Activated naive CD8-positive, alpha-beta T cell (primary cell): ENCODE results near the gene TOGARAM2.

Experiments
- H3K27ac Mint-ChIP-seq: one replicate; pipeline ENCODE4 v1.8.0; 2021; ENCODE audit warnings: mixed read lengths
- H3K27me3 Mint-ChIP-seq: one replicate; pipeline ENCODE4 v1.8.0; 2021; ENCODE audit warnings: mixed read lengths
- H3K36me3 Mint-ChIP-seq: one replicate; pipeline ENCODE4 v1.8.0; 2021; ENCODE audit warnings: mixed read lengths
- H3K4me1 Mint-ChIP-seq: one replicate; pipeline ENCODE4 v1.8.0; 2021; ENCODE audit warnings: low read depth, mixed read lengths
- H3K4me3 Mint-ChIP-seq: one replicate; pipeline ENCODE4 v1.8.0; 2021; ENCODE audit warnings: mild to moderate bottlenecking, mixed read lengths
- H3K9me3 Mint-ChIP-seq: one replicate; pipeline ENCODE4 v1.8.0; 2021; ENCODE audit warnings: low read depth, mixed read lengths

TOGARAM2 gene

GRCh38 chr2:28982381-28982950 is 1.4 kb downstream of the TOGARAM2 start:
- Mint-ChIP-seq H3K4me1 (no peaks in the 10 kb centered on the region), H3K27ac (no peak overlapping the region), H3K27me3 (no peaks in the 10 kb centered on the region), H3K4me3 (no peak overlapping the region), H3K9me3 (no peaks in the 10 kb centered on the region), H3K36me3 (no peaks in the 10 kb centered on the region)

GRCh38 chr2:28986429-28986828 is 5.3 kb downstream of the TOGARAM2 start:
- Mint-ChIP-seq H3K27ac (no peak overlapping the region), H3K36me3 (no peaks in the 10 kb centered on the region)

GRCh38 chr2:28989973-28990372 is 8.9 kb downstream of the TOGARAM2 start:
- no peaks in the 10 kb centered on the region for H3K4me1 Mint-ChIP-seq
- no peak overlapping the region for H3K27ac Mint-ChIP-seq
- no peaks in the 10 kb centered on the region for H3K36me3 Mint-ChIP-seq
- H3K27me3 Mint-ChIP-seq = no peaks in the 10 kb centered on the region
- no peak overlapping the region for H3K4me3 Mint-ChIP-seq
- no peaks in the 10 kb centered on the region for H3K9me3 Mint-ChIP-seq

More at GRCh38 chr2:28986429-28986828, 5.3 kb downstream of the TOGARAM2 start:
- H3K4me3 Mint-ChIP-seq = no peak overlapping the region
- H3K4me1 Mint-ChIP-seq = no peaks in the 10 kb centered on the region
- no peaks in the 10 kb centered on the region for H3K27me3 Mint-ChIP-seq
- H3K9me3 Mint-ChIP-seq = no peaks in the 10 kb centered on the region

- Mint-ChIP-seq H3K4me3 (no peak overlapping the region), H3K4me1 (no peaks in the 10 kb centered on the region), H3K27ac (no peak overlapping the region), H3K9me3 (no peaks in the 10 kb centered on the region), H3K36me3 (no peaks in the 10 kb centered on the region), H3K27me3 (no peaks in the 10 kb centered on the region)
These were observed 9.3 kb downstream of the TOGARAM2 start for GRCh38 chr2:28990445-28990844.

DNA sequence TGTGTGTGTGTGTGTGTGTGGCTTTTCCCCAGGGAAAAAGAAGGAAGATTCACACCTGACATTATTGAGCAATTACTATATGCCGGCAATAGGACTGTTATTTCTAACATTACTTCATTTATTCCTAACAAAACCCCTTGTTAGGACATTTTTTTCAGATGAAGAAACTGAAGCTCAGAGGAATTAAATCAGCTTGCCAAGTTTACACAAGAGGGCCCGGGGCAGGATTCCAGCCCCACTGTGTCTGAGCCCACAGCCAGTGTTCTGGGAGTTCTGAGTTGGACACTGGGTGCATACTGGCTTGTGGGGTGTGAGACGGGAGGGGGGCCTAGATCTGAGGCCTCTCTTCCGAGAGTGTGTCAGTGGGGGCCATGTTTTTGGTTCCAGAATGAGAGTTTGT is 9.9 kb downstream of the TOGARAM2 start:
- Mint-ChIP-seq H3K9me3 (no peaks in the 10 kb centered on the region), H3K4me3 (no peak overlapping the region), H3K27me3 (no peaks in the 10 kb centered on the region), H3K4me1 (no peaks in the 10 kb centered on the region), H3K27ac (no peak overlapping the region), H3K36me3 (no peaks in the 10 kb centered on the region)

GRCh38 chr2:28991460-28991859 is 10.4 kb downstream of the TOGARAM2 start:
- Mint-ChIP-seq H3K9me3 (no peaks in the 10 kb centered on the region), H3K4me3 (no peak overlapping the region), H3K36me3 (no peaks in the 10 kb centered on the region), H3K4me1 (no peaks in the 10 kb centered on the region), H3K27me3 (no peaks in the 10 kb centered on the region), H3K27ac (no peak overlapping the region)

DNA sequence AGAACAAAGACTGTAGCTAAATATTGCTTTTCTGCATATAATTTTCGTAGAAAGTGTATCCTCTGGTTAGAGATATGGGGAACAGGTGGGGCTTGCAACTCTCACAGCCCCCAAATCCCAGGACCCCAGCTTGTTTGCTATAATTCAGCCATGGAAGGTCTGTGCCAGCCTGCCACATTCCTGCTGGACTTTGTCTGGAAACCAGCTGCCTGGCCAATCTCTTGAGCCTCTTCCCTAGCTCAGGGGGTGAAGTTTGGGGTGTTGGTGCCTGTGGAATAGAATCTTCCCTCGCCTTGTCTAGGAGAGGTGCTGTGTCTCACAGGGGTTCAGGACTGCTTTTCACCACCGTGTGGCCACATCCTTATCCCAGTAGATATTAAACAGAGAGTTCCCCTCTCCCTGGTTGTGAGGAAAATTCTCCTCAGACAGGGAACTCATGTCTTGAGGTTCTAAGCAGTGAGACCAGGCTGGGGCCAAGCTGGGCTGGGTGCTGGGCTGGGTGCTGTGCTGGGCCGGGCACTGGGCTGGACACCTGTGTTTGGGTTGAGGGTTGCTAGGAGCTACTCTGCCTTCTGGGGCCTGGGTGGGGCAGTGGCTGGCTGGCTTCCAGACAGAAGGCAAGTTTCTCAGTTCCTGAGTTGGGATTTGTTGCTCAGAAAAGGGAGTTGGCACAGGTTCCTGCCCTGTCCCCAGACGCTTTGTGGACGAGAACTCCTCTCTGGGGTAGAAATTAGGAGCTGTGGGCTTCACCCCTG is 12.3 kb downstream of the TOGARAM2 start:
- H3K9me3 Mint-ChIP-seq = no peaks in the 10 kb centered on the region
- H3K4me3 Mint-ChIP-seq = no peak overlapping the region
- no peaks in the 10 kb centered on the region for H3K36me3 Mint-ChIP-seq
- H3K27ac Mint-ChIP-seq = no peak overlapping the region
- H3K27me3 Mint-ChIP-seq = no peaks in the 10 kb centered on the region
- H3K4me1 Mint-ChIP-seq = no peaks in the 10 kb centered on the region

- Mint-ChIP-seq H3K27ac (no peak overlapping the region), H3K9me3 (no peaks in the 10 kb centered on the region), H3K27me3 (no peaks in the 10 kb centered on the region), H3K4me1 (no peaks in the 10 kb centered on the region), H3K4me3 (no peak overlapping the region), H3K36me3 (no peaks in the 10 kb centered on the region)
These were observed 13.0 kb downstream of the TOGARAM2 start for GRCh38 chr2:28994074-28994473.

- Mint-ChIP-seq H3K9me3 (no peaks in the 10 kb centered on the region), H3K4me1 (peaks cover 2% of the 10 kb centered on the region), H3K36me3 (no peaks in the 10 kb centered on the region), H3K4me3 (no peak overlapping the region), H3K27ac (no peak overlapping the region), H3K27me3 (no peaks in the 10 kb centered on the region)
These were observed 13.6 kb downstream of the TOGARAM2 start for GRCh38 chr2:28994679-28995078.

DNA sequence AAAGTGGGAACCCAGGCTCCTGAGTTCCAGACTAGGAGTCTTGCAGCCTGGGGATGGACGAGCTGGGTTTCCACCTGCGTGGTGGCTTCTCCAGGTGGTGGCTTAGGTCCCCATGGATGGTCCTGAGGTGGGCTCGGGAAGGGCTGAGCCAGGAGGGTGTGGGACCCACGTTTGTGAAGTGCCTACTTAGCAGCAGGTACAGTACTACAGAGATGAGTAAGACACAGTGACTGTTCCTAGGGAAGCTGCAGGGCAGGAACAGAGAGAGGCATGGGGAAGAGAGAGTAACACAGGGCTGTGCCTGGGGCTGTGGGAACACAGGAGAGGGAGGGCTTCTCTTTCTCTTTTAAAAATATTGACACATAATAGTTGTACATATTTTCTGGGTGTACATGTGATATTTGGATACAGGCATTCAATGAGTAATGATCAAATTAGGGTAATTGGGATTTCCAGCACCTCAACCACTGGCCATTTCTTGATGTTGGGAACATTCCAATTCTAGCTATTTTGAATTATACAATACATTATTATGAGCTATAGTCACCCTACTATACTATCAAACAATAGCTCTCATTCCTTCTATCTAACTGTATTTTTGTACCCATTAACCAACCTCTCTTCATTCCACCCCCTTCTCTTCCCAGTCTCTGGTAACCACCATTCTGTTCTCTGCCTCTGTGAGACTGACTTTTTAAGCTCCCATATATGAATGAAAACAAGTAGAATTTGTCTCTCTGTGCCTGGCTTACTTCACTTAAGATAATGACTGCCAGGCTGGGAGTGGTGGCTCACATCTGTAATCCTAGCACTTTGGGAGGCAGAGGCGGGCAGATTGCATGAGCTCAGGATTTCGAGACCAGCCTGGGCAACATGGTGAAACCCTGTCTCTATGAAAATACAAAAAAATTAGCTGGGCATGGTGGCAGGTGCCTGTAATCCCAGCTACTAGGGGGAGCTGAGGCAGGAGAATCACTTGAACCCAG is 15.0 kb downstream of the TOGARAM2 start:
- peaks cover 15% of the 10 kb centered on the region for H3K4me1 Mint-ChIP-seq
- no peaks in the 10 kb centered on the region for H3K36me3 Mint-ChIP-seq
- H3K4me3 Mint-ChIP-seq = no peak overlapping the region
- no peaks in the 10 kb centered on the region for H3K27me3 Mint-ChIP-seq
- H3K27ac Mint-ChIP-seq = no peak overlapping the region
- H3K9me3 Mint-ChIP-seq = no peaks in the 10 kb centered on the region

GRCh38 chr2:28997237-28997846 is 16.2 kb downstream of the TOGARAM2 start:
- no peak overlapping the region for H3K27ac Mint-ChIP-seq
- H3K27me3 Mint-ChIP-seq = no peaks in the 10 kb centered on the region
- H3K36me3 Mint-ChIP-seq = no peaks in the 10 kb centered on the region
- H3K9me3 Mint-ChIP-seq = no peaks in the 10 kb centered on the region
- H3K4me1 Mint-ChIP-seq = peaks cover 23% of the 10 kb centered on the region
- no peak overlapping the region for H3K4me3 Mint-ChIP-seq

GRCh38 chr2:28997847-28998735 is 17.0 kb downstream of the TOGARAM2 start:
- no peaks in the 10 kb centered on the region for H3K27me3 Mint-ChIP-seq
- no peaks in the 10 kb centered on the region for H3K36me3 Mint-ChIP-seq
- H3K4me1 Mint-ChIP-seq = peaks cover 23% of the 10 kb centered on the region
- H3K4me3 Mint-ChIP-seq = no peak overlapping the region
- no peaks in the 10 kb centered on the region for H3K9me3 Mint-ChIP-seq
- no peak overlapping the region for H3K27ac Mint-ChIP-seq

GRCh38 chr2:29000481-29000880 is 19.4 kb downstream of the TOGARAM2 start:
- peaks cover 23% of the 10 kb centered on the region for H3K4me1 Mint-ChIP-seq
- H3K27ac Mint-ChIP-seq = no peak overlapping the region
- no peaks in the 10 kb centered on the region for H3K9me3 Mint-ChIP-seq
- H3K36me3 Mint-ChIP-seq = no peaks in the 10 kb centered on the region
- H3K4me3 Mint-ChIP-seq = no peak overlapping the region
- H3K27me3 Mint-ChIP-seq = no peaks in the 10 kb centered on the region

DNA sequence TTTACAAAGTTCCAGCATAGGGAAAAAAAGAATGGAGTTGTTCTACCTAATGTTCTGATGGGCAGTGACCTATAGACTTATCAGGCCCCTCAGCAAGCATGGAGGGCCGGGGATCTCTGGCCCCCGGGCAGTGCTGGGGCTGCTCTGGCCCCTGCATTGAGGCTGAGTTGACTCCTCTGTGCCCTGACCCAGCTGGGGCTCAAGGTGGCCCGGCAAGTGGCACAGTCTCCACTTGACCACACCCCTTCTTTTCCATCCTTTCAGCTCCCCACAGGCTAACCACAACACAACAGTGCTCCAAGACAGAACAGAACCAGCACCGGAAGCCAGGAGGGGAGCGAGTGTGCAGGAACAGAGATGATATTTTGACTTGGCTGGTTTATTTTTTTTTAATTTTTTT is 19.9 kb downstream of the TOGARAM2 start:
- no peaks in the 10 kb centered on the region for H3K9me3 Mint-ChIP-seq
- H3K4me1 Mint-ChIP-seq = peaks cover 23% of the 10 kb centered on the region
- H3K27me3 Mint-ChIP-seq = no peaks in the 10 kb centered on the region
- H3K4me3 Mint-ChIP-seq = no peak overlapping the region
- H3K27ac Mint-ChIP-seq = no peak overlapping the region
- H3K36me3 Mint-ChIP-seq = no peaks in the 10 kb centered on the region
